ENCODE measurements around the gene TPK1. TPM values are rescaled to one million over a fixed set of nuclear protein-coding genes. Genes with fewer than 3 reads are reported as not detected.

The TPK1 gene
- polyA plus RNA-seq, 1 donor from 2014 or later, result 3.5 TPM

- no peaks in the 10 kb centered on the region for H3K9me3 ChIP-seq (ENCODE audit: low read length)
- no peaks in the 10 kb centered on the region for H4K20me1 ChIP-seq (ENCODE audit: insufficient read depth)
- H3K79me2 ChIP-seq (replicated peaks; ENCODE audit: insufficient read depth, low read length), result no peaks in the 10 kb centered on the region
- H3K4me2 ChIP-seq (ENCODE audit: low read length), result no peak overlapping the region
- no peaks in the 10 kb centered on the region for H3K9me2 ChIP-seq (ENCODE audit: insufficient read depth, low read length)
- H2AFZ ChIP-seq (ENCODE audit: low read depth, low read length), result no peak overlapping the region
- no peak overlapping the region for H3K27ac ChIP-seq (ENCODE audit: low read length)
- no peaks in the 10 kb centered on the region for H3F3A ChIP-seq (ENCODE audit: insufficient read depth, low read length, poor library complexity, severe bottlenecking)
- H3K4me3 ChIP-seq (ENCODE audit: low read length), result no peak overlapping the region
- no peaks in the 10 kb centered on the region for H3K27me3 ChIP-seq (ENCODE audit: insufficient read depth, low read depth, low read length)
- TF ChIP-seq EP300 (conservative IDR thresholded peaks at IDR 0.05; ENCODE audit: poor library complexity, severe bottlenecking) (no peak), POLR2AphosphoS5 (IDR thresholded peaks at IDR 0.05) (no peak), TAF1 (IDR thresholded peaks at IDR 0.05; ENCODE audit: low read depth) (no peak), CTCF (IDR thresholded peaks at IDR 0.05; ENCODE audit: poor library complexity, severe bottlenecking) (no peak), RAD21 (conservative IDR thresholded peaks at IDR 0.05) (no peak), EZH2 (IDR thresholded peaks at IDR 0.05; ENCODE audit: borderline replicate concordance, insufficient read depth, low read length, poor library complexity, severe bottlenecking) (no peak), SMC3 (conservative IDR thresholded peaks at IDR 0.05; ENCODE audit: poor library complexity) (no peak), MXI1 (conservative IDR thresholded peaks at IDR 0.05; ENCODE audit: poor library complexity, severe bottlenecking) (no peak), REST (IDR thresholded peaks at IDR 0.05; ENCODE audit: borderline replicate concordance) (no peak)
- H3K36me3 ChIP-seq (ENCODE audit: insufficient read depth, low read length), result no peaks in the 10 kb centered on the region
- no peak overlapping the region for H3K9ac ChIP-seq (ENCODE audit: low read length)
Measured at GRCh38 chr7:144629598-144629997, 206.3 kb downstream of the TPK1 start.

- Histone ChIP-seq H3K9ac (ENCODE audit: low read length) (no peak overlapping the region), H3K4me2 (ENCODE audit: low read length) (no peak overlapping the region)
Measured at GRCh38 chr7:144629011-144629410, 206.8 kb downstream of the TPK1 start.

GRCh38 chr7:144628176-144628575 lies 207.7 kb downstream of the TPK1 start:
- Histone ChIP-seq H4K20me1 (ENCODE audit: insufficient read depth) (no peaks in the 10 kb centered on the region), H3K27me3 (ENCODE audit: insufficient read depth, low read depth, low read length) (no peaks in the 10 kb centered on the region)

More at GRCh38 chr7:144629011-144629410, 206.8 kb downstream of the TPK1 start:
- H2AFZ ChIP-seq (ENCODE audit: low read depth, low read length), result no peak overlapping the region
- no peaks in the 10 kb centered on the region for H3K9me2 ChIP-seq (ENCODE audit: insufficient read depth, low read length)
- H4K20me1 ChIP-seq (ENCODE audit: insufficient read depth), result no peaks in the 10 kb centered on the region
- H3K79me2 ChIP-seq (replicated peaks; ENCODE audit: insufficient read depth, low read length), result no peaks in the 10 kb centered on the region
- H3K9me3 ChIP-seq (ENCODE audit: low read length), result no peaks in the 10 kb centered on the region
- no peaks in the 10 kb centered on the region for H3F3A ChIP-seq (ENCODE audit: insufficient read depth, low read length, poor library complexity, severe bottlenecking)
- H3K4me3 ChIP-seq (ENCODE audit: low read length), result no peak overlapping the region
- no peaks in the 10 kb centered on the region for H3K36me3 ChIP-seq (ENCODE audit: insufficient read depth, low read length)
- H3K27ac ChIP-seq (ENCODE audit: low read length), result no peak overlapping the region
- H3K27me3 ChIP-seq (ENCODE audit: insufficient read depth, low read depth, low read length), result no peaks in the 10 kb centered on the region
- no peak for TF ChIP-seq MXI1 (conservative IDR thresholded peaks at IDR 0.05; ENCODE audit: poor library complexity, severe bottlenecking)
- no peak for TF ChIP-seq EZH2 (IDR thresholded peaks at IDR 0.05; ENCODE audit: borderline replicate concordance, insufficient read depth, low read length, poor library complexity, severe bottlenecking)

More at GRCh38 chr7:144628176-144628575, 207.7 kb downstream of the TPK1 start:
- Histone ChIP-seq H2AFZ (ENCODE audit: low read depth, low read length) (no peak overlapping the region), H3K27ac (ENCODE audit: low read length) (no peak overlapping the region), H3F3A (ENCODE audit: insufficient read depth, low read length, poor library complexity, severe bottlenecking) (no peaks in the 10 kb centered on the region), H3K9me3 (ENCODE audit: low read length) (no peaks in the 10 kb centered on the region), H3K9me2 (ENCODE audit: insufficient read depth, low read length) (no peaks in the 10 kb centered on the region), H3K36me3 (ENCODE audit: insufficient read depth, low read length) (no peaks in the 10 kb centered on the region), H3K4me3 (ENCODE audit: low read length) (no peak overlapping the region), H3K79me2 (replicated peaks; ENCODE audit: insufficient read depth, low read length) (no peaks in the 10 kb centered on the region), H3K9ac (ENCODE audit: low read length) (no peak overlapping the region), H3K4me2 (ENCODE audit: low read length) (no peak overlapping the region)
- TF ChIP-seq CTCF (IDR thresholded peaks at IDR 0.05; ENCODE audit: poor library complexity, severe bottlenecking), result no peak
- no peak for TF ChIP-seq RAD21 (conservative IDR thresholded peaks at IDR 0.05)
- no peak for TF ChIP-seq TAF1 (IDR thresholded peaks at IDR 0.05; ENCODE audit: low read depth)
- TF ChIP-seq EP300 (conservative IDR thresholded peaks at IDR 0.05; ENCODE audit: poor library complexity, severe bottlenecking), result no peak
- no peak for TF ChIP-seq MXI1 (conservative IDR thresholded peaks at IDR 0.05; ENCODE audit: poor library complexity, severe bottlenecking)
- no peak for TF ChIP-seq POLR2AphosphoS5 (IDR thresholded peaks at IDR 0.05)
- TF ChIP-seq EZH2 (IDR thresholded peaks at IDR 0.05; ENCODE audit: borderline replicate concordance, insufficient read depth, low read length, poor library complexity, severe bottlenecking), result no peak
- no peak for TF ChIP-seq SMC3 (conservative IDR thresholded peaks at IDR 0.05; ENCODE audit: poor library complexity)
- no peak for TF ChIP-seq REST (IDR thresholded peaks at IDR 0.05; ENCODE audit: borderline replicate concordance)
